GM12878 (cell line): ENCODE data around the gene MED6. TPM values are rescaled to one million over a fixed set of nuclear protein-coding genes. Genes with fewer than 3 reads are reported as not detected.

ENCODE experiments used
- ATAC-seq: fragments of 200-7000 bp; cut with Tn5 transposase; 3 replicates; pipeline ENCODE4 v1.9.1; 2020; ENCODE audit warnings: mild to moderate bottlenecking, moderate library complexity
- BruUV-seq: library from RNA; stranded (reverse); fragments of 400-500 nt; replicated peaks from 2 replicates; lab custom pipeline; 2021; lab: Mats Ljungman, UMichigan
- CTCF ChIA-PET: fragments of 300-600 bp; sonication (Branson Sonifier 250); formaldehyde crosslinking; extraction: SDS; loops from one replicate; lab custom pipeline; 2021; ENCODE audit warnings: inconsistent platforms; lab: Yijun Ruan, JAX
- POLR2A ChIA-PET: fragments of 350-600 bp; formaldehyde crosslinking; extraction: SDS; loops from one replicate; lab custom pipeline; 2021; ENCODE audit warnings: inconsistent platforms; lab: Charles Lee
- RAD21 ChIA-PET: fragments of 300-600 bp; sonication (Branson Sonifier 250); formaldehyde crosslinking; loops from one replicate; lab custom pipeline; 2023; ENCODE audit warnings: antibody characterized with exemption; ENCODE audit not compliant: unreplicated experiment; lab: Charles Lee
- SMC1A ChIA-PET: fragments of 300-600 bp; sonication (Branson Sonifier 250); formaldehyde crosslinking; loops from one replicate; lab custom pipeline; 2023; ENCODE audit not compliant: unreplicated experiment, uncharacterized antibody; lab: Charles Lee
- DNase-seq: peaks from one replicate; pipeline ENCODE4 v3.0.0-alpha.2; 2011; ENCODE audit warnings: low read depth, low spot score
- FAIRE-seq: peaks from 3 replicates; lab custom pipeline; 2011; peaks lifted over from hg19 to GRCh38; lab: Jason Lieb, UNC
- H2AFZ ChIP-seq: 2 replicates; pipeline ENCODE4 v1.6.0; 2011; ENCODE audit warnings: low read depth, low read length, control low read depth; ENCODE audit not compliant: control insufficient read depth
- H3K27ac ChIP-seq: 2 replicates; pipeline ENCODE4 v1.5.1; 2011; ENCODE audit warnings: control low read depth; ENCODE audit not compliant: control insufficient read depth, insufficient read depth
- H3K27me3 ChIP-seq, 2 experiments: replicated peaks in 1 of 2; 2 replicates each; pipeline versions ENCODE4 v1.6.0 to v1.6.1; 2011; ENCODE audit warnings: low read length in 1 of 2; ENCODE audit not compliant: control insufficient read depth in 2 of 2, insufficient read depth in 2 of 2
- H3K36me3 ChIP-seq, 2 experiments: 2 replicates each; pipeline ENCODE4 v1.5.1; 2011; ENCODE audit warnings: low read length in 1 of 2; ENCODE audit not compliant: control insufficient read depth in 2 of 2, insufficient read depth in 2 of 2
- H3K4me1 ChIP-seq: 2 replicates; pipeline ENCODE4 v1.6.1; 2011; ENCODE audit warnings: mild to moderate bottlenecking, low read length, moderate library complexity, mixed read lengths; ENCODE audit not compliant: control insufficient read depth, insufficient read depth
- H3K4me2 ChIP-seq: 2 replicates; pipeline ENCODE4 v1.6.0; 2011; ENCODE audit warnings: control low read depth; ENCODE audit not compliant: control insufficient read depth, insufficient read depth
- H3K4me3 ChIP-seq: fragments of 200-600 bp; sonication (generic); 2 replicates; pipeline ENCODE4 v1.5.1; 2016
- H3K79me2 ChIP-seq: 2 replicates; pipeline ENCODE4 v1.6.0; 2011; ENCODE audit warnings: low read length; ENCODE audit not compliant: control insufficient read depth, insufficient read depth
- H3K9ac ChIP-seq: 2 replicates; pipeline ENCODE4 v1.8.0; 2011; ENCODE audit warnings: low read length, control low read depth, mixed read lengths; ENCODE audit not compliant: control insufficient read depth, insufficient read depth
- H3K9me3 ChIP-seq: replicated peaks from 3 replicates; pipeline ENCODE4 v1.5.1; 2011; ENCODE audit warnings: mild to moderate bottlenecking, low read length; ENCODE audit not compliant: control insufficient read depth, insufficient read depth
- H4K20me1 ChIP-seq: 2 replicates; pipeline ENCODE4 v1.6.0; 2011; ENCODE audit not compliant: control insufficient read depth, insufficient read depth
- FOXK2 ChIP-seq: fragments of 450-650 bp; IDR thresholded peaks from 2 replicates; pipeline ENCODE4 v1.6.1; 2017; ENCODE audit warnings: mild to moderate bottlenecking, moderate library complexity
- KLF5 ChIP-seq: fragments of 450-650 bp; IDR thresholded peaks from 2 replicates; pipeline ENCODE4 v1.6.1; 2014; ENCODE audit warnings: mild to moderate bottlenecking; ENCODE audit not compliant: partially characterized antibody
- MAX ChIP-seq: IDR thresholded peaks from 2 replicates; pipeline ENCODE4 v1.6.1; 2012; ENCODE audit warnings: low read depth, low read length, improper control_type of control experiment
- MLLT1 ChIP-seq: fragments of 450-650 bp; IDR thresholded peaks from 2 replicates; pipeline ENCODE4 v1.6.1; 2016; ENCODE audit warnings: mild to moderate bottlenecking
- NFYB ChIP-seq: IDR thresholded peaks from 2 replicates; pipeline ENCODE4 v1.6.1; 2011; ENCODE audit warnings: low read depth, mild to moderate bottlenecking, low read length, improper control_type of control experiment, moderate library complexity; ENCODE audit not compliant: insufficient read depth
- NR2C1 ChIP-seq: fragments of 450-650 bp; IDR thresholded peaks from 2 replicates; pipeline ENCODE4 v1.6.1; 2017; ENCODE audit warnings: antibody characterized with exemption, mild to moderate bottlenecking, moderate library complexity
- PRDM15 ChIP-seq: fragments of 450-650 bp; formaldehyde crosslinking; IDR thresholded peaks from 2 replicates; pipeline ENCODE4 v1.4.0; 2020; ENCODE audit warnings: mild to moderate bottlenecking, moderate library complexity
- SMC3 ChIP-seq: IDR thresholded peaks from 2 replicates; pipeline ENCODE4 v1.6.1; 2011; ENCODE audit warnings: low read length, improper control_type of control experiment, borderline replicate concordance
- SREBF1 ChIP-seq: IDR thresholded peaks from 2 replicates; pipeline ENCODE4 v1.6.1; 2012; ENCODE audit warnings: mild to moderate bottlenecking, low read length
- USF2 ChIP-seq: IDR thresholded peaks from 2 replicates; pipeline ENCODE4 v1.6.1; 2011; ENCODE audit warnings: low read depth, low read length, improper control_type of control experiment, borderline replicate concordance
- WRNIP1 ChIP-seq: IDR thresholded peaks from 2 replicates; pipeline ENCODE4 v1.6.1; 2011; ENCODE audit warnings: low read depth, low read length, improper control_type of control experiment, borderline replicate concordance
- in situ Hi-C: fragments of 300-500 bp; cut with MboI; formaldehyde crosslinking; loops from 9 replicates; pipeline ENCODE4 v1.14.3; 2018; ENCODE audit warnings: mixed read lengths
- intact Hi-C: fragments of 100-400 bp; cut with micrococcal nuclease; formaldehyde crosslinking; loops from one replicate; pipeline ENCODE4 v1.14.2; 2022; ENCODE audit not compliant: unreplicated experiment
- polyA plus RNA-seq, 11 experiments: library from polyadenylated mRNA; depleted of rRNA in 4 of 11; unstranded in 6 of 11; stranded (reverse) in 5 of 11; fragments of >200 nt; fragmentation: Nextera tagmentation in 4 of 11; fragmentation: Illumina TruSeq in 1 of 11; extraction: Ambion mirVana in 4 of 11; extraction: Trizol in 1 of 11; gene quantifications; 1 replicate in 1 of 11; 2 replicates in 10 of 11; pipeline versions ENCODE4 v1.2.1 to v1.2.3, GENCODE V29; 2011 to 2016; ENCODE audit warnings: inconsistent platforms in 2 of 11, missing spikeins in 2 of 11, low read depth in 1 of 11
- total RNA-seq, 4 experiments: library from RNA; depleted of rRNA in 3 of 4; stranded (reverse); fragments of >200 nt in 3 of 4; fragmentation: Illumina TruSeq in 1 of 4; extraction: Trizol in 1 of 4; gene quantifications; 2 replicates each; pipeline versions ENCODE4 v1.2.1 to v1.2.3, GENCODE V29; 2013 to 2021

MED6 gene
- total and polyA plus RNA-seq, 10 of the 15 experiments (the other 5 are each of a cell fraction or from before 2014, with no cell fraction given), result 29.2 to 74.9 (median 46.2) TPM

GRCh38 chr14:70536830-70537229 lies 63.6 kb downstream of the MED6 start (continued):
- TF ChIP-seq NFYB, result no peak

- ChIA-PET POLR2A (no interaction called here), SMC1A (interaction anchor here (0.7 kb wide), 1 partner anchor 1279 kb away, joined by 3 read pairs; no protein-coding TSS in a partner anchor), CTCF (interaction anchor here (1.2 kb wide), 1 partner anchor 447 kb away, joined by 3 read pairs; no protein-coding TSS in a partner anchor), RAD21 (no interaction called here)
- no peak for ATAC-seq
- Histone ChIP-seq H3K27ac (no peak within 1 kb of the TSS), H4K20me1 (no peaks in the 10 kb centered on the region), H3K79me2 (no peaks in the 10 kb centered on the region), H3K27me3 (no peaks in the 10 kb centered on the region), H3K4me2 (no peak within 1 kb of the TSS), H3K9ac (no peak within 1 kb of the TSS), H3K9me3 (no peaks in the 10 kb centered on the region), H3K36me3 (no peaks in the 10 kb centered on the region), H3K4me1 (peaks cover 3% of the 10 kb centered on the region), H2AFZ (no peak within 1 kb of the TSS), H3K4me3 (no peak within 1 kb of the TSS)
- no peak for FAIRE-seq
- in situ Hi-C loops, result no loop called here
- no TSS peak for BruUV-seq
- intact Hi-C loops, result no loop called here
- DNase-seq, result no peak
- TF ChIP-seq SMC3 (no peak), FOXK2 (no peak), MLLT1 (no peak), WRNIP1 (no peak), PRDM15 (CRISPR knock-in tag) (no peak), SREBF1 (no peak), MAX (no peak), KLF5 (no peak), USF2 (no peak), NR2C1 (no peak)
- TF ChIP-seq, all 136 proteins: peak for 0
Measured at GRCh38 chr14:70534904-70535303, 65.6 kb downstream of the MED6 start, which contains the start of gene ADAM20. TSS of gene ADAM20 (minus strand) at chr14:70535004. CDS start at chr14:70524757, 10,247 bp downstream.
